Glomerular visceral epithelial cell (primary cell): Measurements from ENCODE around the gene PTTG1IP.

Source experiments
- DNase-seq: peaks from one replicate; pipeline ENCODE4 v3.0.0-alpha.2; 2016; ENCODE audit errors: extremely low spot score

Gene PTTG1IP

GRCh38 chr21:44801468-44802395 is 71.8 kb downstream of the PTTG1IP start, which contains the start of gene UBE2G2:
TSS of gene UBE2G2 (minus strand) at chr21:44801820. CDS start at chr21:44801748, 72 bp downstream.
- peak; percentile 78 for DNase-seq

GRCh38 chr21:44800971-44801467 is 72.5 kb downstream of the PTTG1IP start:
- DNase-seq, result peak; percentile 30

GRCh38 chr21:44800103-44800502 is 73.4 kb downstream of the PTTG1IP start:
- peak; percentile 40 for DNase-seq

GRCh38 chr21:44799646-44800045 is 73.8 kb downstream of the PTTG1IP start:
- no peak for DNase-seq
